ENCODE results near the gene PCNX2. TPM values are rescaled to one million over a fixed set of nuclear protein-coding genes. Genes with fewer than 3 reads are reported as not detected.
A peak's percentile ranks its signal among the peaks of the same experiment; 100 is the strongest.

Gene PCNX2
- total RNA-seq = 0.73 TPM

- peak; percentile 57 for ATAC-seq
- DNase-seq (ENCODE audit: low spot score) = no peak
Measured at GRCh38 chr1:233295237-233295974, at the start of gene PCNX2. PCNX2 (minus strand) TSS chr1:233295725; CDS start chr1:233295478, 247 bp downstream.

- ATAC-seq (peak; percentile 93), DNase-seq (ENCODE audit: low spot score) (peak; percentile 64)
Measured at GRCh38 chr1:233343262-233343661, 47.7 kb upstream of the PCNX2 start.

GRCh38 chr1:233342086-233342485 lies 46.6 kb upstream of the PCNX2 start:
- no peak for DNase-seq (ENCODE audit: low spot score)
- ATAC-seq = peak; percentile 59

- DNase-seq (ENCODE audit: low spot score) (no peak), ATAC-seq (no peak)
Measured at GRCh38 chr1:233340966-233341516, 45.5 kb upstream of the PCNX2 start.

GRCh38 chr1:233340031-233340555 lies 44.6 kb upstream of the PCNX2 start:
- no peak for DNase-seq (ENCODE audit: low spot score)
- ATAC-seq = peak; percentile 37

- DNase-seq (ENCODE audit: low spot score) (no peak), ATAC-seq (no peak)
Measured at GRCh38 chr1:233338102-233338501, 42.6 kb upstream of the PCNX2 start.

GRCh38 chr1:233337505-233337904 lies 42.0 kb upstream of the PCNX2 start:
- ATAC-seq (peak; percentile 69), DNase-seq (ENCODE audit: low spot score) (no peak)

GRCh38 chr1:233336554-233337456 lies 41.3 kb upstream of the PCNX2 start:
- ATAC-seq (no peak), DNase-seq (ENCODE audit: low spot score) (no peak)

- ATAC-seq = no peak
- no peak for DNase-seq (ENCODE audit: low spot score)
Measured at GRCh38 chr1:233334092-233334491, 38.6 kb upstream of the PCNX2 start.

- ATAC-seq = no peak
- no peak for DNase-seq (ENCODE audit: low spot score)
Measured at GRCh38 chr1:233333086-233333485, 37.6 kb upstream of the PCNX2 start.

GRCh38 chr1:233331676-233332519 lies 36.4 kb upstream of the PCNX2 start:
- ATAC-seq (no peak), DNase-seq (ENCODE audit: low spot score) (no peak)

GRCh38 chr1:233328142-233328921 lies 32.8 kb upstream of the PCNX2 start:
- DNase-seq (ENCODE audit: low spot score) (peak; percentile 59), ATAC-seq (peak; percentile 42)

- peak; percentile 79 for ATAC-seq
- no peak for DNase-seq (ENCODE audit: low spot score)
Measured at GRCh38 chr1:233327651-233328141, 32.2 kb upstream of the PCNX2 start, which contains the start of gene MAP3K21. MAP3K21 (plus strand) TSS chr1:233327724; CDS start chr1:233328029, 305 bp downstream.

- ATAC-seq (peak; percentile 88), DNase-seq (ENCODE audit: low spot score) (peak; percentile 97)
Measured at GRCh38 chr1:233326811-233327650, 31.5 kb upstream of the PCNX2 start.

- DNase-seq (ENCODE audit: low spot score) (no peak), ATAC-seq (no peak)
Measured at GRCh38 chr1:233326319-233326718, 30.8 kb upstream of the PCNX2 start.

GRCh38 chr1:233323718-233324117 lies 28.2 kb upstream of the PCNX2 start:
- no peak for DNase-seq (ENCODE audit: low spot score)
- no peak for ATAC-seq

GRCh38 chr1:233320023-233320422 lies 24.5 kb upstream of the PCNX2 start:
- DNase-seq (ENCODE audit: low spot score) (no peak), ATAC-seq (no peak)

GRCh38 chr1:233319272-233319671 lies 23.7 kb upstream of the PCNX2 start:
- DNase-seq (ENCODE audit: low spot score) (no peak), ATAC-seq (no peak)
